ENCODE results near the gene PCK1.

Gene PCK1

GRCh38 chr20:57536771-57537724 is 23.9 kb upstream of the PCK1 start:
- no peak for DNase-seq (ENCODE audit: low read depth)

GRCh38 chr20:57537822-57538221 is 23.1 kb upstream of the PCK1 start:
- DNase-seq (ENCODE audit: low read depth) = no peak

DNA sequence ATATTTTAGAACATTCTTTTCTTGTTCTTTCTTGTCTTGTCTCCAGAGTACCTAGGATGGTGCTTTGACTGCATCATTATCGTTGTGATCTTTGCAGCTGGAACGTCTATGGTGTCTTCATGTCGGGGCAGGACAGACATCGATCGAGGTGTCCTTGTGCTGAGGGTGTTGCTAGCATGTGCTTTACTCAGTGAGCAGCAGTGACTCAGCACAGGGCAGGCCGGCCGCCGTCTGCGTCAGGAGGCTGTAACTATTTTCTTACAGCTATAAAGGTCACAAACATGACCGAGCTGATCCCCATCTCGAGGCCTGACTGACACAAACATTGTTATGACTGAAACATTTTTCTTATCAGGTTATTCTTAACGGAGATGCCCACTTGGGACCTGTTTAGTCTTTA is 21.0 kb upstream of the PCK1 start:
- no peak for DNase-seq (ENCODE audit: low read depth)

DNA sequence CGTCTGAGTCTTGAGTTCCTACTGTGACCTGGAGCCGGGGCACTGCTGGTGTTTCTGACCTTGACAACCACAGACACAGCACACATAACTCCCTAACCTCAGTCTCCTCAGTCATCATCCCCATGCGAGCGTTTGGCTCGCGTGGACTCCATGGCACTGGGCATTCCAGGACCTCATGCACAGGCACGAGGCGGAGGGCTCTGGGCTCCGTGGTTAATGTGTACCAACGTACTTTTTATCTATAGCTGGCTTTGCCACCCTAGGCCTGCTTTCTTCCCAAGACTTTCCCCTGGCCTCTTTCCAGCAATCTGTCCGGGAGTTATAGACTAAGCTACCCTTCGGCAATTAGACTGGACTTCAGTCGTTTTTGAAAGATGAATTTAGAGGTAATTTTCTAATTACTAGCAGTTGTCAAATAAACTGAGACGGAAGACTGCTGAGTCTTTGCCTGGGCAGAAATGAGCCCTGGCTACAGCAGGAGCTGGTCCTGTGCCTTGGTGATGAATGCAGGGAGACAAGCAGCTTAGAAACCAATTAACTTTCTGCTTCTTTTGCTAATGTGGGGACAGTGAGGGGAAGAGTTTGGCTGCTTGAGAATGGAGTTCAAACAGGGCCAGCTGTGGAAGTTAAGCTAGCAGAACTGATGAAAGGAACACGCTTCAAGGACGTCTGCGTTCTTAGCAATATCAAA is 19.9 kb upstream of the PCK1 start:
- DNase-seq (ENCODE audit: low read depth) = no peak

GRCh38 chr20:57543754-57544153 is 17.2 kb upstream of the PCK1 start:
- DNase-seq (ENCODE audit: low read depth) = no peak

DNA sequence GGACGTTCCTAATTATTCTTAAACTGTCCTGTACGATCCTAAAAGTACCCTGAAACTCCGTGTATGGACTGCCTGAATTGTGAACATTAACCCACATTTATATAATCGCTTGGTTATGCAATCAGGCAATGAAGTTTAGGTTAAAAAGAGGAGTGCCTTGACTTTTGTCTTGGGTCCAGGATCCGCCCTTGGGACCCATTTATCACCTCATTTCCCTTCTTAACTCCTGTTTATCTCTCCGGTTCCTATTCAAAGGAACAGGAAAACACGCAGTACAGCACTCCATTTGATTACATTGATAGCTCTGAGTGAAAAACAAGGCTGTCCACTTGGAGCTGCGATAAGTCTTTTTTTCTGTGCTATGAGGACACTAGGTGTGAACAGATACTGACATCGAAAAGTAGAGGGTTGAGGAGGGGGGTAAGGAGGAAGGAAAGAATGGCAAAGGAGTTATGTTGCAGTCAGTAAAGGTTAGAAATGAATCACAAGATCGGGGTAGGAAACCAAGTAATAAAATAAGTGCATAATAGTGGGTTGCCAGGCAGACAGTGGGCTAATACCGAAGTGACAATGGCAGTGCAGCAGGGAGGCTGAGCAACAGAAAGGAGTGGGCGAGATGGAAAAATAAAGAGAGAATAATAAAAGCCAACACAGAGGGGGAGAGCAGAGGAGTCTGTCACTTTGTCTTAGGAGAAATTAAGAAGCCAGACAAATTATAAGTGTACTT is 15.9 kb upstream of the PCK1 start:
- no peak for DNase-seq (ENCODE audit: low read depth)

- no peak for DNase-seq (ENCODE audit: low read depth)
Measured at GRCh38 chr20:57545927-57546662, 14.8 kb upstream of the PCK1 start.

- DNase-seq (ENCODE audit: low read depth) = no peak
Measured at GRCh38 chr20:57546956-57547649, 13.8 kb upstream of the PCK1 start.

DNA sequence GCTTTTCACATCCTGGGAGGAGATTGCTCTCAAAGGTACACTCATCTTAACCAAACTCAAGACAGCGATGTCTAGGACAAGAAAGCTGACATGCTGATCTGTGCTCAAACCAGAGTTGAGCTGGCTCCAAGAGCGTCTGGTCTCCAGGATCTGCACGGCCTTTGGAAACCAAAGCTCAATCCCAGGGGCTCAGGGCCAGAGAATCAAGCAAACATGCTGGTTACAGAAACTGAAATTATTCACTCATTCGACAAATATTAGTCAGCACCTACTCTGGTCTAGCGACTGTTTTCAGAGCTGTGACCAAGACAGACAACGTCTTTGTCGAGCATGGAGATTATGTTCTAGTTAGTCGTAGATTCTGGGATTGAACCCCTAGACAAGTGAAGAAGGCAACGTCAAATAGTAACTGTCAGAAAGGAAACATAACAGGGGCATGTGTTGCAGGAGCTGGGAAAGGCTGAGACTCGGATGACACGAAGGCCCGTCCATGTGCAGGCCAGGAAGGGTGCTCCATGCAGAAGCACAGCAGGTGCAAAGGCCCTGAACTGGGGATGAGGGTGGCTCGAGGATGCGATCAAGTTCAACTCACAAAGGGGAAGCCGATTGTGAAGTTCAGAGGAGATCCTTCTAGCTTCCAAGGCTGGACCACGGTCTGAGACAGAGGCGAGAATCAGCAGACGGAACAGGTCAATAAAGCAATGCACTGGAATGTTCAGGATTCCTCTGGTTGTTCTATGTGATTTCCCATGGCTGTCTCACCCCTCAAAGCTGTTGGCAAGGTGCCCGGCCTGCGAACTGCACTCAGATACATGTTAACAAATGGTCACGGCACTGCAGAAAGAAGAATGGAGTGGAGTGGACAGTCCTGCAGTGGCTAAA is 12.5 kb upstream of the PCK1 start:
- no peak for DNase-seq (ENCODE audit: low read depth)

DNA sequence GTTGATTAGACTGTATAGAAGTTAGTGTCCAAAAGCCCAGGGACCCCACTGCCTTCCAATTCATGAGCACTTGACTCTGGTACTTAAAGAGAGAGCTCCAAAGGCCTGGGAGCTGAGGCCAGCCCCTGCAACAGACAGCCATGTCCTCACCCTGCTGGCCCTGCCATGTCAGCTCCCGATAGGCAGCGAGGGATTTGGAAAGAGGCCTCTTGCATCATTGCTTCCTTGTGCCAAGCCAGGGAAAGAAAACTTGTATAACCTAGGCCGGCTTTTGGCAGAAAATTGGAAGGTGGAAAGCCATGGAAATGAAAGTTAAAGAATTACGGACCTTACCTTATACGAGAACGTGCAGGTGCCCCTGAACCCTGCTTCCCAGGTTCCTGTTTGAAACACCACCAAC is 8.4 kb upstream of the PCK1 start:
- DNase-seq (ENCODE audit: low read depth) = no peak

DNA sequence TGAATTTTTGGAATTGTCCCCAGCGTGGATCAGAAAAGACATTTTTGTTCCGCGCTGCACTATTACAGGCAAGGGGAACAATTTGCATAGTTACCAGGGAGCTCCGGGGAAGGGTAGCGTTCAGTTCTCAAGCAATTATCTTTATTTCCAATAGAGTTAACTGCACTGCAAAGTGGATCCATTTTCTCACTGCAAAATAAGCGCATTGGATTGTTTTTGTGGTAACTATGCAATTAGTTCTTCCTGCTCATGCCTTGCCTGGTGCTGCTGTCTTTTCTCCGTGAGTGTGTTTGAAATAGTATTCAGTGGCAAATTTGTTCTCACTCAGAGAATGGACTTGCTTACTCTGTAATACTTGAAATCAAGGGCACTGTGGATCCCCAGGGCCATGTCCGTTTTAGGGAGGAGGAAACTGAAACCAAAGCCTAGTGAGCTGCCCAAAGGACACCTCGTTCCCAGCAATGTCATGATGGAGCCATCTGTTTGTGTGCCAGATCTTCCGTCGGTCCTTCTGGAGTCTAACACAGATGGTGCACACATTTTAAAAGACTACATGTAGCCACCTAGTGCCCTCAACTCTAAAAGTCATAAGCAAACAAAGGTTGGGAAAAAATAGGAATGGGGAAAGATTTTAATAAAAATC is 7.4 kb upstream of the PCK1 start:
- DNase-seq (ENCODE audit: low read depth) = no peak

DNA sequence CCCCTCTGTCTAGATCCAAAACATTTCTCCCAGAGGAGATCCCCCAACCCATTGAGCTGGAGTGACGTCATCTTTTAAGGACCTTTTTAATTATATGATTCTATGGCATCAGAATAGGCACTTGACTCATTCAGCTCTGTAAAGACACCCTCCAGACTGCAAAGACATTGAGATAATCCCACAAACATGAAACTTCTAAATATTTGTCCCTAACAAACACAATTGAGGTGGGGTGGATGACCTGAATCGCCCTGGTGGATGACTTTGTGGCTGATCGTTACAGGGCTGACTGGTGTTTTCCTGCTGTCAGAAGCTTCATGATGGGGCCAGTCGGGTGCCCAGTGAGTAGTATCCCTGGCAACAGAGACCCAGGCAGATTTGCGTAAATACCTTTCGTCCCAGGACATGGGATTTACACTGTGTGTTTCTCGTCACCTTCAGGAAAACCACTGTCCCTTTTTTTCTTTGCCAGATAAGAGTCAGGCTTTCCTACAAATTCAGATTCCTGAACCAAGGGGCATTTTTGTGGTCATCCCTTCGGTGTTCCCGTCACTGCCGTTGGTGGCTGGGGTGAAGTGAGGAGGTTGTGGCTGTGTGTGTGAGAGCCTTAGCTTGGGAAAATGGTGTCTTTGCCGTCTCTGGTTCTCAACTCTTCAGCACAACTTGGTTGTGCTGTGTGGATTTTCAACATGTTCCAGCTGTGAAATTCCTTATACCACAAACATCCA is 5.3 kb upstream of the PCK1 start:
- no peak for DNase-seq (ENCODE audit: low read depth)

DNA sequence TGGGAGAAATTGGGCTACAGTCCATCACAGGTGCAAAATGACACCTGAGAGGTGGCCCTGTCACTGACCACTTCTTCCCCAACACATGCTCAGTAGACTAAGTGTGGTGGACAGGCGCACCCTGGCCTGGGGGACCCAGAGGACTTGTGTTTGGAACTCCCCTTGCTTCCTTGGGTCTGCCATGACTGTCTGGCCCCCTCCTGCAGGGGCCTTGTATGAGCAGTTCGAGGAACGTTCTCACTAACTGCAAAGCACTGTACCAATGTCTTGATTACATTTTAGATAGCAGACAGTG is 4.0 kb upstream of the PCK1 start:
- no peak for DNase-seq (ENCODE audit: low read depth)

GRCh38 chr20:57557926-57558613 is 2.8 kb upstream of the PCK1 start:
- no peak for DNase-seq (ENCODE audit: low read depth)

DNA sequence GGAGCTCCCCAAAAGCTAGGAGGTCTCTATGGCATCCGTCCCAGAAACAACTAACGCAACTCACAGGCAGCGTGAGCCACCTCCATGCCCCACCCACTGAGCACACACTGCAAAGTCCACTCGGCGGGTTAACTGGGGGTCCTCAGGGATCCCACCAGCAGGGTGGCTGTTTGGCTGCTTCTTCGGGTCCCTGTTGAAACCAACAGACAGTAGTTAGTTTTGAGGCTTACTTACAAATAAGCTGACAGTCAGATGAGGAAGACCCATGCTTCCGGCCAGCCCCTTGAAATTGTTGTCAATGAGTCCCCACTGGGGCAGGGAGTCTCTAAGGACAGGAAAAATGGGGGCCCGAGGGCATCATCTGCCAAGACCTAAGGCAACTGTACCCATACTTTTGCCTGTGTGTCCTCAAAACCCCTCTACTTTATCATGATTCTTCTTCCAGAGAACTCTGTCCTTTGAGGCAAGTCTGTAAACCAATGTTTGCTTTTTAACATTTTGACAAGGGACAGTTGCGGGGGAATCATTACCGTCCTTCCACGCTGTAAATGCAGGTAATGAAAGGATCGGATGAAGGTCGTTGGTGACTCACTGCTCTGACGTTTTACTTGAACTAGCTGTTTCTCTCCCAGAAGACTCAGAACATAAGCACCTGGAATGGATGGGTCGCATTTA is 2.2 kb upstream of the PCK1 start:
- DNase-seq (ENCODE audit: low read depth) = no peak

- DNase-seq (ENCODE audit: low read depth) = no peak
Measured at GRCh38 chr20:57559289-57559634, 1.6 kb upstream of the PCK1 start.

DNA sequence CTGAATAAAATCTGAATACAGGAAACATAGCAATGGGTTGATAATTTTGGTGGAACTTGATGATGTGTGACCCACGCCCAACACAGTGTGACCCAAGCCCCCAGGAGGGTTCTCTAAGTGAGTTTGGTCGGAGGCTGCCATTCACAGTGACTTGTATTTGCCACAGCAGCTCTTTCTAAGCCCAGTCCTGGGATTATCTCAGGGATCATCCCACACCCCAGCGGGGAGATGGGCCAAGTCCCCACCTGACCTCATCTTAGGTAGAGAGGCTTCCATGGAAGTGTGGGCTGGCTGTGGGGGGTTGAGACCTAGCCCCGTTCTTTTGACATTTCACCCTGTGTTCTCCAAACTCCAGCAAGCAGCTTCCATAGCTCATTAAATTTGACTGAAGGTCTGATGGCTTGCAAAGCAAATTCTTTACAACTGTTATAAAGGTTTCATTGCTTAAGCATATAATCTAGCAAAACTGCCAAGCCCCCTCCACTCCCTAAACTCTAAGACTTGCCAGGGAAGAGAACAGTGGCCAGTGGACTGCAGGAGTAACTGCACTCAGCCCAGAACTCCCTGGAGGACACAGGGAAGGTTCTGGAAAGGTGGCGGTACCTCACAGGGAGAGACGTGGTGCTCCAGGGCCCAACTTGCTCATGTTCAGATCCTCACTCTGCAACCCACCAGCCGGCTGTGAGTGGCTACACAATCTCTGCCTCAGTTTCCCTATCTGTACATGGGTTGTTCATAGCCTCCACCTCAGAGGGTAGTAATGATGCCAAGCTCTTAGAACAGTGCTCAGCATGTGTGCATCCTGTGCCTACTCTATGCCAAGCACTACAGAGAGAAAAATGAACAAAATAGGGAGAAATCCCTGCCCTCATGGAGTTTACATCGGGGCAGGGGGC is 1.0 kb upstream of the PCK1 start:
- no peak for DNase-seq (ENCODE audit: low read depth)
